ENCODE measurements around the gene OR51B4.

DNA sequence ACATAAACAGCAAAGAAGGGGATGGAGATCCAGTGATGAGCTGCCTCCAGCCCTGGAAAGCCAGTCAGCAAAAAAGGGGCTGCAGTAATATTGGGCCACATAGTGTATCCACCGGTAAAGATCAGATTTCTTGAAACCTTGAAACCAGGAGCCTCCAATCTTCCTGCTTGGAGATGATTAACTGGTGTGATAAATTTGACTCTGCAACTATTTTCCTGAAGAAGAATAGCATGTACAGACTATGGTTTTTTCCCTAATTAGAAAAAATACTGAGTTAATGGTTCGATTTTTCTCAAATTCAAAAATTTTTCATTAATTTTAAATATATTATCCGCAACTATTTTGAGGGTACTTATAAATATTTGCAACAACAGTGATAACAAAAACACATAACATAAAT, 22.5 kb upstream of the OR51B4 start, which contains the start of gene OR51B2:
- TF ChIP-seq, protein P1, sequence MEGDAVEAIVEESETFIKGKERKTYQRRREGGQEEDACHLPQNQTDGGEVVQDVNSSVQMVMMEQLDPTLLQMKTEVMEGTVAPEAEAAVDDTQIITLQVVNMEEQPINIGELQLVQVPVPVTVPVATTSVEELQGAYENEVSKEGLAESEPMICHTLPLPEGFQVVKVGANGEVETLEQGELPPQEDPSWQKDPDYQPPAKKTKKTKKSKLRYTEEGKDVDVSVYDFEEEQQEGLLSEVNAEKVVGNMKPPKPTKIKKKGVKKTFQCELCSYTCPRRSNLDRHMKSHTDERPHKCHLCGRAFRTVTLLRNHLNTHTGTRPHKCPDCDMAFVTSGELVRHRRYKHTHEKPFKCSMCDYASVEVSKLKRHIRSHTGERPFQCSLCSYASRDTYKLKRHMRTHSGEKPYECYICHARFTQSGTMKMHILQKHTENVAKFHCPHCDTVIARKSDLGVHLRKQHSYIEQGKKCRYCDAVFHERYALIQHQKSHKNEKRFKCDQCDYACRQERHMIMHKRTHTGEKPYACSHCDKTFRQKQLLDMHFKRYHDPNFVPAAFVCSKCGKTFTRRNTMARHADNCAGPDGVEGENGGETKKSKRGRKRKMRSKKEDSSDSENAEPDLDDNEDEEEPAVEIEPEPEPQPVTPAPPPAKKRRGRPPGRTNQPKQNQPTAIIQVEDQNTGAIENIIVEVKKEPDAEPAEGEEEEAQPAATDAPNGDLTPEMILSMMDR (IDR thresholded peaks at IDR 0.05; ENCODE audit: extremely low read depth in 1 of 2, insufficient read depth in 1 of 2, low read depth in 1 of 2, low read length in 2 of 2) = no peak
- TF ChIP-seq EZH2 (IDR thresholded peaks at IDR 0.05; ENCODE audit: borderline replicate concordance, low read depth, low read length, severe bottlenecking) (no peak), POLR2A (IDR thresholded peaks at IDR 0.05; ENCODE audit: low read depth, low read length) (no peak), MAX (IDR thresholded peaks at IDR 0.05; ENCODE audit: insufficient read depth, insufficient read length) (no peak), POLR2AphosphoS5 (IDR thresholded peaks at IDR 0.05; ENCODE audit: insufficient read depth, low read depth, low read length) (no peak), JUN (IDR thresholded peaks at IDR 0.05; ENCODE audit: borderline replicate concordance, insufficient read depth, insufficient read length, low read depth) (no peak)
